Measurements from ENCODE around the gene COL4A6. TPM values are rescaled to one million over a fixed set of nuclear protein-coding genes. Genes with fewer than 3 reads are reported as not detected.

The COL4A6 gene
- total and polyA plus RNA-seq, 2 of the 8 experiments (the other 6 are each of a cell fraction or from before 2014, with no cell fraction given), result 5.9 to 11.8 TPM

GRCh38 chrX:108366644-108367406, 71.4 kb downstream of the COL4A6 start:
- H2BK120ac ChIP-seq (replicated peaks; ENCODE audit: low read depth, low read length), result no peak overlapping the region
- no peak overlapping the region for H2BK5ac ChIP-seq (ENCODE audit: low read depth, low read length)
- peaks cover 0 to 3% (median 0%) of the 10 kb centered on the region in 4 experiments; a peak in 1 of 7 replicates for H3K4me1 ChIP-seq (replicated peaks in 1 of 4; ENCODE audit: control insufficient read depth in 3 of 4, insufficient read depth in 4 of 4, low read length in 3 of 4)
- 60% methylated on average over 1 of the region's 1 CpG; no CpG with 5 or more reads in 1 of the 2 experiments for WGBS, 2 experiments (ENCODE audit: extremely low coverage in 1 of 2, insufficient coverage in 1 of 2, insufficient read length in 1 of 2, insufficient replicate concordance in 2 of 2, low coverage in 1 of 2, low lambda C conversion rate in 2 of 2, missing lambda C conversion rate in 1 of 2)
- no peaks in the 10 kb centered on the region for H3K27me3 ChIP-seq (replicated peaks in 1 of 4; ENCODE audit: control insufficient read depth in 3 of 4, extremely low read depth in 1 of 4, insufficient read depth in 3 of 4, low read length in 3 of 4)
- H4K91ac ChIP-seq (replicated peaks; ENCODE audit: insufficient read length, low read length), result no peak overlapping the region
- H3K9ac ChIP-seq (replicated peaks in 1 of 4; ENCODE audit: extremely low read depth in 1 of 4, low read depth in 3 of 4, low read length in 3 of 4), result no peak overlapping the region
- no peak overlapping the region for H3K23ac ChIP-seq (ENCODE audit: insufficient read length)
- TF ChIP-seq NRF1 (IDR thresholded peaks at IDR 0.05; ENCODE audit: low read depth, low read length) (no peak), KDM1A (IDR thresholded peaks at IDR 0.05; ENCODE audit: borderline replicate concordance, low read length) (0 out of 2 replicates have a peak, but pooled peaks have one; percentile 21)
- no peak overlapping the region for H2BK15ac ChIP-seq (ENCODE audit: low read length)
- H3K4me2 ChIP-seq (ENCODE audit: insufficient read depth in 1 of 2, low read depth in 2 of 2, low read length in 2 of 2), result peak overlapping the region in 1 of 2 experiments; percentile 39; a peak in 2 of 4 replicates
- no peak overlapping the region for H2BK20ac ChIP-seq (ENCODE audit: low read length)
- no peak overlapping the region for H3K4ac ChIP-seq (replicated peaks; ENCODE audit: insufficient read length, low read depth, low read length)
- no peak overlapping the region for H4K8ac ChIP-seq (ENCODE audit: extremely low read depth, insufficient read depth, low read length)
- H3K56ac ChIP-seq (replicated peaks; ENCODE audit: insufficient read length, low read depth, low read length), result no peak overlapping the region
- DNase-seq (ENCODE audit: low read depth in 1 of 2, low spot score in 2 of 2) (no peak), FAIRE-seq (no peak)
- H2AFZ ChIP-seq (ENCODE audit: low read length), result no peak overlapping the region
- no peaks in the 10 kb centered on the region for H3K9me3 ChIP-seq (ENCODE audit: insufficient read depth in 2 of 2, low read depth in 1 of 2, low read length in 1 of 2)
- H3K36me3 ChIP-seq (ENCODE audit: control insufficient read depth in 2 of 4, insufficient read depth in 4 of 4, low read length in 3 of 4), result no peaks in the 10 kb centered on the region
- no peak overlapping the region for H4K5ac ChIP-seq (ENCODE audit: insufficient read length, low read depth, low read length)
- no peaks in the 10 kb centered on the region for H3K79me1 ChIP-seq (ENCODE audit: low read depth, low read length)
- H3K18ac ChIP-seq (ENCODE audit: extremely low read depth, low read length), result no peak overlapping the region
- H3K4me3 ChIP-seq (ENCODE audit: extremely low read depth in 1 of 4, insufficient read depth in 2 of 4, low read depth in 3 of 4, low read length in 4 of 4), result no peak overlapping the region
- H3K23me2 ChIP-seq (ENCODE audit: low read depth, low read length), result no peaks in the 10 kb centered on the region
- H3K79me2 ChIP-seq (ENCODE audit: control insufficient read depth in 1 of 2, insufficient read depth in 2 of 2, low read length in 2 of 2), result no peaks in the 10 kb centered on the region
- no peak overlapping the region for H3K14ac ChIP-seq (ENCODE audit: insufficient read length)
- no peak overlapping the region for H3K27ac ChIP-seq (ENCODE audit: low read depth, low read length)
- H4K20me1 ChIP-seq (replicated peaks in 1 of 2; ENCODE audit: control insufficient read depth in 1 of 2, insufficient read depth in 2 of 2, low read length in 2 of 2), result no peaks in the 10 kb centered on the region
- CTCF ChIA-PET (ENCODE audit: partially characterized antibody), result no interaction called here
- POLR2A ChIA-PET (ENCODE audit: partially characterized antibody), result no interaction called here
- H2AK5ac ChIP-seq (ENCODE audit: low read depth, low read length), result no peak overlapping the region
- peak overlapping the region; percentile 71; the same call in 1 of the 2 replicates for H2BK12ac ChIP-seq (ENCODE audit: low read depth, low read length)

Measured in H1 (cell line).